ENCODE measurements around the gene CCDC137. TPM values are rescaled to one million over a fixed set of nuclear protein-coding genes. Genes with fewer than 3 reads are reported as not detected.

CCDC137 gene
- total RNA-seq, 1 donor from 2014 or later: 11.1 TPM

DNA sequence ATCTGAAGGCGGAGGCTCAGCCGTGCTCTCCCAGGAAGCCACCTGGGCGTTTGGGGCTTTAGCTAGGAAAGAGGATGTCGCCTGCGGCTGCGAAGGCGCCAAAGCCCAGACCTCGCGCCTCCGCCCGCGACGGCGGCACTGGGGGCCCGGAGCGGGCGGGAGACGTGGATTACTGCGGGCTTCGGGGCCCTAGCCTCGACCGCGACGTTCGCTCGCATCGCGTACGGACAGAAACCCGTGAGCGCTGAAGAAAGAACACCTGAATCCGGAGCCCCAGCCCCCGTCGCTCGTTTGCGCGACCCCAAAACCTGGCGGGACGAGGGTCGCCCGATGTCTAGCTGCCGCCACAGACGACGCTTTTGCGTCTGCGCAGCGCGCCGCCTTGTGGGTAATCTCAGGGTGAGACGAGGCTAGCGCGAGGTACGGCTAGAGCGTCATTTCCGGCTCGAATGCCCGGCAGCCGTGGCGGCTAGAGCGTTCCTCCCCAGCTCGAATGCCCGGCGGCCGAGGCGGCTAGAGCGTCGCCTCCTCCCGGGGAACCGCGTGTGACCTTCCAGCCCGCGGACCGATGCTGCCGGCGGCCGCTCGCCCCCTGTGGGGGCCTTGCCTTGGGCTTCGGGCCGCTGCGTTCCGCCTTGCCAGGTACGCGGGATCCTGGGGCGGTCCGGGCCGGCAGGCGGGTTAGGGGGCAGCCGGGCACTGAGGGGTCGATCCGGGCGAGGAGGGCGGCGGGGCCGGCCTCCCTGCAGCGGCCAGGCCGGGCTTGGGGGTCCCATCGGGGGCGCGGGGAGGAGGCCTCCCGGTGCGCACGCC lies 36.6 kb downstream of the CCDC137 start, which contains the start of gene MRPL12:
Gene MRPL12, plus strand, starts transcription at position 434 of the 813 bp plus-strand sequence. Its CDS starts 135 bp downstream, at position 569.
- DNase-seq: peak; percentile 96

DNA sequence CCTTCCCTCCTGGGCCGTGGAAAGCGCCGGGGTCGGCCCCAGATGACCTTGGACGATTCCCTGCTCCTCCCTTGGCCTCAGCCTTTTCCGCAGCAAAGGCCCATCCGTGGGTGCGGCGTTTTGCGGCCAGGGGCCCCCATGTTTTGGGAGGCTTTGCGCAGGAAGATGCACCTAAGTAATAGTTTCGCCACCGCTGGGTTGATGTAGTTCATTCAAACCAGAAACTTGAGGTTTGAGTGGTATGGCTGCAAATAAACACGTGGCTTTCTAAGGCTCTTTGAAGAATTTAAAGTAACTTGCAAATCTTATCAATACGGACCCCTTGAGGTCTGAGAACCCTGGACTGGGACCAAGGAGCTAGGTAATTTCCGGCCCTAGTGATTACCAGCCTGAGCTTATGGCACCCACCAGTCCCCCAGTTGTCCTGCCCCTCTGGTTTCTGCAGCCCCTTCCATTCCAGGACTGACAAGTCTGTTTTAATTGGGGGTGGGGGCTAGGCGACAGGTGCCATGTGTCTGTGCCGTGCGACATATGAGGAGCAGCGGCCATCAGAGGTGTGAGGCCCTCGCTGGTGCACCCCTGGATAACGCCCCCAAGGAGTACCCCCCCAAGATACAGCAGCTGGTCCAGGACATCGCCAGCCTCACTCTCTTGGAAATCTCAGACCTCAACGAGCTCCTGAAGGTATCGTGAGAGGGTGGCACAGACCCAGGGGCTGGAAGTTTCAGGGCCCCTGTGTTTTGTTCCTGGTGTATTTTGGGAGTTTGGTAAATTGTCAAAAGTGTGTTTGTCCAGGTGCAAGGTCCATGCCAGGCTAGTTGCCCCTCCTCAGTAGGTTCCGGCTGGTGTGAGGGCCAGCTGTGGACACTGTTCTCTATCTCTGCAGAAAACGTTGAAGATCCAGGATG lies 37.5 kb downstream of the CCDC137 start:
- peak; percentile 14 for DNase-seq

DNA sequence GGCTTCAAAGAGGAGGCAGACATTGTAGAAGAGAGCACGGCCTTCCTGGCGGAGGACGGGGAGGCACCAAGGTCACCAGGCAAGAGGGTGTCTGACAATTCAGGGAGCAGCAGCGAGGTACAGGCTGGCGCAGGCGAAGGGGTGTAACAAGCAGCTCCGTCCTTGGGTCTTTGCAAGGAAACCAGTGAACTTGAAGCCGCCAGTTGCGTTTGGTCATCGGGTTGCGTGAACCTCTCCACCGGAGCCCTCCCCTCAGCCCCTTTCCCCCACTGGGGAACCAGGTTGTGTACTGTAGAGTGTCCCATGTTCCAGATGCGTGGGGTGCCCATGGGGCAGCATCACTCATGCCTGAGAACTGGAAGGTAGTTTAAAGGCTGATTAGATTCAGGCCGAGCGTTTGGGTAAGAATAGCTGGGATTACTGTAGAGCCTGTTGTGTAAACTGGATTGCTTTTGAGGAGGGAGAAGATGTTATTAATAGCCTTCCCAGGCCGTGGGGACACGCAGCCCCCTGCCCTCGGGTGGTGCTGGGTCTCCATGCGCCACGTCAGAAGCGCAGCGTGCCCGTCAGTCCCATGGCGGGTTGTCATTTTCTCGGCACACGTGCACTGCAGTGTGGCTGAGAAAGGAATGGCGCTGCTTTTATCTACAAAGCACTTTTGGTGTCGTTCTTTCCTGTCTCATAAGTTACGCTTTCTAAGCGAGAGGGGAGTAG lies 39.1 kb downstream of the CCDC137 start:
- DNase-seq: no peak

GRCh38 chr17:81706232-81706611 lies 39.7 kb downstream of the CCDC137 start:
- no peak for DNase-seq

DNA sequence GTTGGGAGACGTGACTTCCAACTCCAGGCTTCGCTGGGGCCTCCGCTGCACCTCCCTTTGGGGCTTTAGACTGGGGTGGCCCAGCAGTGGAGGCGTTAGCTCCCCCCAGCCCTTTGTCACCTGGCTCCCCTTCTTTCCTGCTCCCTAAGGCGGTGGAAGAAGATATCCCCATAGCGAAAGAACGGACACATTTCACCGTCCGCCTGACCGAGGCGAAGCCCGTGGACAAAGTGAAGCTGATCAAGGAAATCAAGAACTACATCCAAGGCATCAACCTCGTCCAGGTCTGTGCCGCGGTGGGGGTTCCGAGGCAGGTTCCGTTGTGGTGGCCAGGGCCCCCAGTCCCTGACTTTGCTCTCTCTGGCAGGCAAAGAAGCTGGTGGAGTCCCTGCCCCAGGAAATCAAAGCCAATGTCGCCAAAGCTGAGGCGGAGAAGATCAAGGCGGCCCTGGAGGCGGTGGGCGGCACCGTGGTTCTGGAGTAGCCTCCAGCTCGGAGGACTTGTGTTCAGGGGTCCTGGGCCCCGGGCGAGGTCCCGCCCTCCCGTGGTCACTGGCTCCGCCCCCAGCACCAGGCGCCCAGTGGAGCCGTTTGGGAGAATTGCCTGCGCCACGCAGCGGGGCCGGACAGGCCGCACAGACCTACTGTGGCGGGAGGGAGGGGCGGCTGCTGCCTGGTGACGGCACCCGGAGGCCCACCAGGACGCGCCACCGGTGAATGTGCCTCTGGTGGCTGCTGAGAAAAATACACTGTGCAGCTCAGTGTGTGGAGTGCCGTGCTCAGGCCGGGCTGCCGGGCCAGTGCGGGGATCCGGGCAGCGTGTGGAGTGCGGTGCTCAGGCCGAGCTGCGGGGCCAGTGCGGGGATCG lies 40.5 kb downstream of the CCDC137 start:
- DNase-seq: no peak

DNA sequence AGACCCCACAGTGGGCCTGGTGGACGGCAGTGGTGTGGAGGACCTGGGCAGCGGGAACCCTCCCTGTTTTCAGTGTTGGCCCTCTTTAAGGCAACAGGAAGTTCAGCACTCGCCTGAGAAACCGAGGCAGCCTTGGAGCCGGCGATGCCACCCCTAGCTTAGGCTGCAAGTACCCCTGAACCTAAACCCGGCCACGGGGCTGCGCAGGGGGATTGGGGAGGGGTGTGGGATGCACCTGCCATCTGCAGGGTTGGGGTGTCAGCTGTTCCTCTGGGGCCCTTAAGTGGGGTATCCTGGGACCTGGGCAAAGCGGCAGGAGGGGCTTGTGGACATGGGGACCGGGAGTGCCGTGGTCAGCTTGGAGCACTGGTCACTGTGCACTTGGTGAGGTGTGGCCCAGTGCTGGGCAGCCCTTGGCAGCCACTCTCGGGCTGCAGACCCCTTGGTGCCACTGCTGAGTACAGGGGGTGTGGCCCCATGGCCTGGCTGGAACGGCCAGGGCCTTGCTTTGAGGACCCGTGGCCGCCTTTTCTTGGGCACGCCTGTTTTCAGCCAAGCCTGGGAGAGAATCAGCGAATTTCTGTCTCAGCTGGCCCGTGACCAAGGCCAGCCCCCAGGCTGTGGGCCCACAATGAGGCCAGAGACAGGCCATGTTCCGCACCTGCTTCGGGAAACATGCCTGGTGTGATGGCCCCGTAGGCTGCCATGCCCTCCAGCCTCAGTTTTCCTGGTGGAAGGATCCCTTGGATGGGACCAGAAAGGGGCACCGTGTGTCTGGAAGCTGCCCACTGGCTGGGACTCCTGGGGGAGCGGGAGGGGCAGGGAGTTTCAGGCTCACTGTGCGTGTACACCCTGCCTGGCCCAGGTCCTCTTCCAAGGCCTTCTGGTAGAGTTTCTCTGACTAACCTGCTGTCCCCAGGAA lies 41.4 kb downstream of the CCDC137 start:
- no peak for DNase-seq

DNA sequence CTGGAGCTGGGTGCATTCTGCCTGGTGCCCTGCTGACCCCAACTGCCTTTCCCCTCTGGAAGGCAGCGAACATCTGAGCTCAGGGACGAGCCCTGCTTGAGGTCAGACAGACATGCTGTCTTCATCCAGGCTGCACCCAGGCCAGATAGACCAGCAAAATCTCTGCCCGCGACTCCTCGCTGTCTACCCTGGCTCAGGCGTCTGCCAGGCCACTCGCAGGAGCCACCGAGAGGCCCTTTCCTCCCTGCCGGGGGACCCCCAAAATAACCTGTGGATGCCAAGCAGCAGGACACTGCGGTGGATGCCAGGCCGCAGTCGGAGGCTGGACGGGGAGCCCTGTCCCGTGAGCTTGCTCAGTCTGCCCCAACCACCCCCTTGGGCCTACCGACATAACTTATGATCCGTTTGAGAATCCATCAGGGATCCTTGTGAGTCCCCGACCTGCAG lies 42.2 kb downstream of the CCDC137 start:
- no peak for DNase-seq

GRCh38 chr17:81710514-81711308 lies 44.2 kb downstream of the CCDC137 start:
- DNase-seq: peak; percentile 28

DNA sequence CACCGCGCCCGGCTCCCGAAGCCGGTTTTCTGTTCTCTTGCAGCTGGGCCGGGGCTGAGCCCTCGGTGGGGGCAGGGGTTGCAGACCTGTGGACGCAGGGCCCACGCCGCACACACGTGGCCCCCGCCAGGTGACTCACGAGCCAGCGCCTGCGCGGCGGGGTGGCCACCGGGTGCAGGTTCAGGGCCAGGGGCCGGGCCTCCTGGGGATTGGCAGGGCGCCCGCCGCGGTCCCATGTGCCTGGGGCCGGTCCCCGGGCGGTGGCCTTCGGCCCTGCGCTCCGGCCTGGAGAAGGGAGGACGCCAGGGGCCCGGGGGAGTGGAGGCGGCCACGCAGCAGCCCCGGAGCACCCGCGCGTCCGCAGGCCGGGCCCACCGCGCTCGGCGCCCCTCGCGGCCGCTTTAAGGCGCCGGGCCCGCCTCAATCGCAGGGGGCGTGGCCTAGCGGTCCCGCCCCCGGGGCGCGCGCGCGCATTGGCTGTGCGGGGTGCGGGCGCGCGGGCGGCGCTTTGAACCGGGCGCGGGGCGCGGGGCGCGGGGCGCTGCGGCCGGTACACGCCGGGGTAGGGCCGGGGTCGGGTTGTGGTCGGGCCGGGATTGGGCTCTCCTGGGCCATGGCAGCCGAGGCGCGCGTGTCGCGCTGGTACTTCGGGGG lies 45.4 kb downstream of the CCDC137 start, which contains the start of gene SLC25A10:
Gene SLC25A10, plus strand, starts transcription at position 471 of the 654 bp plus-strand sequence. Its CDS starts 143 bp downstream, at position 614.
- DNase-seq: peak; percentile 83

DNA sequence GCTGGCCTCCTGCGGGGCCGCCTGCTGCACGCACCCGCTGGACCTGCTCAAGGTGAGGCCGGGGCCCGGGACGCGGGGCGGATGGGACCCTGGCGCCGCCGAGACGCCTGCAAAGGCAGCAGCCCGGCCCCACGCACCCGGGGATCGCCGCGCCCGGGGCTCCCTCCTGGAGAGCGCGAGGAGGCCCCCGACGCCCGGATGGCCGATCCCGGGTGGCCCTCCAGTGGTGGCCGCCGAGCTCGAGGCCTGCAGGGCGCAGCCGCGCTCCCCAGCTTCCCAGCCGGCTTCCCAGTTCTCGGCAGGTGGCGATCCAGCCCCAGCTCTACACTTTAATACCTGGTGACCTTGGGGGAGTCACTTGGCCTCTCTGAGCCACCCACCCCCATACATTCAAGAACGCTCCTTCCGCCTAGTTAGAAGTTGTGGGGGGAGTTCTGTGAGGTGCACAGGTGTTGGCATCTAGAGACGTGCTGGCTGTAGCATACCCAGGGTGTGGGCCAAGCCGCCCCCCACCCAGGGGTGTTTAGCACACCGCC lies 46.0 kb downstream of the CCDC137 start:
- peak; percentile 53 for DNase-seq

GRCh38 chr17:81713004-81713555 lies 46.5 kb downstream of the CCDC137 start:
- DNase-seq: no peak

DNA sequence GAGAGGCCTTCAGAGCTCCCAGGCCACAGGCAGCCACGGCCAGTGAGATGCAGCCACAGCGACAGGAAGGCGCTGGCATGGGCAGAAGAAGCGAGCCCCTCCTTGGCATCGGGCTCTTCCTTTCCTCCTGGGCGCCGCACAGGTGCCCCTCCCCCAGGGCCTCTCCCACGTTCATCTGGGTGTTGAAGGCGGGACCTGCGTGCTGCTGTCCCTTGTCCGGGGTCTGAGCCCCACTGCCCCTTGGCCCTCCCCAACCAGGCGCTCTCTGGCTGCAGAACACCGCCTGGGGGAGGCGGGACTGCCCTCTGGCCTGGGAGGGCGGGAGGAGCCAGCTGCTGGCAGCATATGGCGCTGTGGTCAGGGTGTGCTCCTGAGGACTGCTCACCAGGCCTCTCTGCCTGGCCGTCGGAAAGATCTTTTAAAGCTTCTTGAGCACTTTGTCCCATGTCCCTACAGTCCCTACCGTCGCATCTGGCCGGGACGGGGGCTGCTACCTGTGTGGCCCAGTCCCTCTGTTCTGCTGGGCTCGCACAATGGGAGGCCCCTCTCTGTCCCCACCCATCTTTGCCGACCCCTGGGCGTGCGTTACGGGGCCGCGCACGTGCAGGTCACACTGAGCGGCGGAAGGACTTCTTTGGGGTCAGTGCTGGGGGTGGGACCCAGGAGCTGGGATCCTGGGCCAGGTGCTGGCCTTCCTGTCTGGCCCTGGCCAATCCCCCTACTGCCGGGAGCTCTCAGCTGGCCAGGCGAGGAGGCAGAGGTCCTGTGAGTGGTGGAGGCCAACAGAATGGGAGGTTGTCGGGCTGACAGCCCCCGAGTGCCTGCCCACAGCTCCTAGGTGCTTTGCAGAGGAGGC lies 47.2 kb downstream of the CCDC137 start:
- no peak for DNase-seq

DNA sequence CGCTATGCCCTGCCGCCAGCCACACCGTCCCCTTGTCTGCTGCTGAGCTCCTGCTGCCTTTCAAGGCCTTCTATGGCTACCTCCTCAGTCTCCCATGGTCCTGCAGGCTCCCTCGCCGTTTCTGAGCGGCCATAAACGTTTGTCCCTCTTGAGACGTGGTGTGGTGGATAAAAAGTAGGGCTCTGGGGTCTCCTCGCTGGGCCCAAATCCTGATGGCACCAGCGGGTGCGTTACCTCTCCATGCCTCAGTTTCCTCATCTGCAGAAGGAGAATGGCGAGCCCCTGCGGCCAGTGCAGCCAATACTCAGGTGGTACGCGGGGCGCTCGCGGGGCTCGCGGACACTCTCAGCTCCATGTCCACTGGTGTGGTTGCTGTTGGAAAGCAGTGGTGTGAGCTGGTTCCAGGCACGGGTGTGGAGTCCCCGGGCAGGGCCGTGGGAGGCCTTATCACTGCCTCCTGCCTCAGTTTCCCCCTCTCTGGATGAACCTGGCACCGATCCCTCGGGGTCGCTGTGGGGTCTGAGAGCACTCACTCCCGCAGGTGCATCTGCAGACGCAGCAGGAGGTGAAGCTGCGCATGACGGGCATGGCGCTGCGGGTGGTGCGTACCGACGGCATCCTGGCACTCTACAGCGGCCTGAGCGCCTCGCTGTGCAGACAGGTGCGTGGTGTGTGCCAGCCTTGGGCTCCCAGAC lies 48.0 kb downstream of the CCDC137 start:
- no peak for DNase-seq

- DNase-seq: no peak
These were observed 48.8 kb downstream of the CCDC137 start for GRCh38 chr17:81715107-81715871.

GRCh38 chr17:81715872-81716673 lies 49.5 kb downstream of the CCDC137 start:
- DNase-seq: no peak
